Measurements from ENCODE around the gene ARRB1. TPM values are rescaled to one million over a fixed set of nuclear protein-coding genes. Genes with fewer than 3 reads are reported as not detected.

Gene ARRB1
- total RNA-seq, 1 donor = 48.2 TPM

GRCh38 chr11:75325713-75326438, 25.6 kb downstream of the ARRB1 start:
- Histone ChIP-seq H3K4me1 (ENCODE audit: insufficient read depth, low read length) (peaks cover 31% of the 10 kb centered on the region), H3K9me3 (ENCODE audit: low read depth, low read length) (no peaks in the 10 kb centered on the region), H3K27me3 (ENCODE audit: insufficient read depth, low read length) (no peaks in the 10 kb centered on the region), H3K4me3 (ENCODE audit: low read length) (no peak overlapping the region)

- Histone ChIP-seq H3K4me1 (ENCODE audit: insufficient read depth, low read length) (peaks cover 20% of the 10 kb centered on the region), H3K27me3 (ENCODE audit: insufficient read depth, low read length) (no peaks in the 10 kb centered on the region), H3K4me3 (ENCODE audit: low read length) (no peak overlapping the region), H3K9me3 (ENCODE audit: low read depth, low read length) (no peaks in the 10 kb centered on the region)
These were observed 26.7 kb downstream of the ARRB1 start for GRCh38 chr11:75324740-75325139.

GRCh38 chr11:75324189-75324588, 27.3 kb downstream of the ARRB1 start:
- Histone ChIP-seq H3K4me1 (ENCODE audit: insufficient read depth, low read length) (peaks cover 15% of the 10 kb centered on the region), H3K27me3 (ENCODE audit: insufficient read depth, low read length) (no peaks in the 10 kb centered on the region), H3K9me3 (ENCODE audit: low read depth, low read length) (no peaks in the 10 kb centered on the region), H3K4me3 (ENCODE audit: low read length) (no peak overlapping the region)

GRCh38 chr11:75323609-75324008, 27.9 kb downstream of the ARRB1 start:
- Histone ChIP-seq H3K9me3 (ENCODE audit: low read depth, low read length) (no peaks in the 10 kb centered on the region), H3K27me3 (ENCODE audit: insufficient read depth, low read length) (no peaks in the 10 kb centered on the region), H3K4me1 (ENCODE audit: insufficient read depth, low read length) (peaks cover 9% of the 10 kb centered on the region), H3K4me3 (ENCODE audit: low read length) (no peak overlapping the region)

- Histone ChIP-seq H3K4me1 (ENCODE audit: insufficient read depth, low read length) (no peaks in the 10 kb centered on the region), H3K4me3 (ENCODE audit: low read length) (no peak overlapping the region), H3K9me3 (ENCODE audit: low read depth, low read length) (no peaks in the 10 kb centered on the region), H3K27me3 (ENCODE audit: insufficient read depth, low read length) (no peaks in the 10 kb centered on the region)
These were observed 30.8 kb downstream of the ARRB1 start for GRCh38 chr11:75320643-75321042.

- no peaks in the 10 kb centered on the region for H3K4me1 ChIP-seq (ENCODE audit: insufficient read depth, low read length)
- no peaks in the 10 kb centered on the region for H3K27me3 ChIP-seq (ENCODE audit: insufficient read depth, low read length)
- no peaks in the 10 kb centered on the region for H3K9me3 ChIP-seq (ENCODE audit: low read depth, low read length)
- no peak overlapping the region for H3K4me3 ChIP-seq (ENCODE audit: low read length)
These were observed 31.3 kb downstream of the ARRB1 start for GRCh38 chr11:75320046-75320618.

- no peak overlapping the region for H3K4me3 ChIP-seq (ENCODE audit: low read length)
- no peaks in the 10 kb centered on the region for H3K9me3 ChIP-seq (ENCODE audit: low read depth, low read length)
- no peaks in the 10 kb centered on the region for H3K4me1 ChIP-seq (ENCODE audit: insufficient read depth, low read length)
- H3K27me3 ChIP-seq (ENCODE audit: insufficient read depth, low read length) = no peaks in the 10 kb centered on the region
These were observed 32.2 kb downstream of the ARRB1 start for GRCh38 chr11:75319035-75319877.

GRCh38 chr11:75317446-75318122, 33.9 kb downstream of the ARRB1 start:
- Histone ChIP-seq H3K4me1 (ENCODE audit: insufficient read depth, low read length) (no peaks in the 10 kb centered on the region), H3K9me3 (ENCODE audit: low read depth, low read length) (no peaks in the 10 kb centered on the region), H3K27me3 (ENCODE audit: insufficient read depth, low read length) (no peaks in the 10 kb centered on the region), H3K4me3 (ENCODE audit: low read length) (no peak overlapping the region)

- H3K9me3 ChIP-seq (ENCODE audit: low read depth, low read length) = no peaks in the 10 kb centered on the region
- H3K27me3 ChIP-seq (ENCODE audit: insufficient read depth, low read length) = no peaks in the 10 kb centered on the region
- H3K4me3 ChIP-seq (ENCODE audit: low read length) = no peak overlapping the region
- no peaks in the 10 kb centered on the region for H3K4me1 ChIP-seq (ENCODE audit: insufficient read depth, low read length)
These were observed 36.0 kb downstream of the ARRB1 start for GRCh38 chr11:75315439-75315805.

- no peak overlapping the region for H3K4me3 ChIP-seq (ENCODE audit: low read length)
- H3K27me3 ChIP-seq (ENCODE audit: insufficient read depth, low read length) = no peaks in the 10 kb centered on the region
- H3K9me3 ChIP-seq (ENCODE audit: low read depth, low read length) = no peaks in the 10 kb centered on the region
- no peaks in the 10 kb centered on the region for H3K4me1 ChIP-seq (ENCODE audit: insufficient read depth, low read length)
These were observed 36.6 kb downstream of the ARRB1 start for GRCh38 chr11:75314771-75315438.

- H3K9me3 ChIP-seq (ENCODE audit: low read depth, low read length) = no peaks in the 10 kb centered on the region
- H3K4me1 ChIP-seq (ENCODE audit: insufficient read depth, low read length) = no peaks in the 10 kb centered on the region
- no peaks in the 10 kb centered on the region for H3K27me3 ChIP-seq (ENCODE audit: insufficient read depth, low read length)
- H3K4me3 ChIP-seq (ENCODE audit: low read length) = no peak overlapping the region
These were observed 37.8 kb downstream of the ARRB1 start for GRCh38 chr11:75313513-75314272.

- Histone ChIP-seq H3K27me3 (ENCODE audit: insufficient read depth, low read length) (no peaks in the 10 kb centered on the region), H3K4me1 (ENCODE audit: insufficient read depth, low read length) (no peaks in the 10 kb centered on the region), H3K9me3 (ENCODE audit: low read depth, low read length) (no peaks in the 10 kb centered on the region), H3K4me3 (ENCODE audit: low read length) (no peak overlapping the region)
These were observed 39.1 kb downstream of the ARRB1 start for GRCh38 chr11:75312346-75312745.

GRCh38 chr11:75311858-75312288, 39.6 kb downstream of the ARRB1 start:
- Histone ChIP-seq H3K9me3 (ENCODE audit: low read depth, low read length) (no peaks in the 10 kb centered on the region), H3K4me1 (ENCODE audit: insufficient read depth, low read length) (no peaks in the 10 kb centered on the region), H3K27me3 (ENCODE audit: insufficient read depth, low read length) (no peaks in the 10 kb centered on the region), H3K4me3 (ENCODE audit: low read length) (no peak overlapping the region)

- Histone ChIP-seq H3K27me3 (ENCODE audit: insufficient read depth, low read length) (no peaks in the 10 kb centered on the region), H3K9me3 (ENCODE audit: low read depth, low read length) (no peaks in the 10 kb centered on the region), H3K4me1 (ENCODE audit: insufficient read depth, low read length) (no peaks in the 10 kb centered on the region), H3K4me3 (ENCODE audit: low read length) (no peak overlapping the region)
These were observed 42.5 kb downstream of the ARRB1 start for GRCh38 chr11:75308986-75309385.
